NCI-H1048 (cell line): ENCODE results near the gene TAC4.
A peak's percentile ranks its signal among the peaks of the same experiment; 100 is the strongest.

Source experiments
- DNase-seq: peaks from one replicate; lab custom pipeline; 2025; lab: John Stamatoyannopoulos, UW

Gene TAC4

GRCh38 chr17:49798738-49799137 is 49.1 kb downstream of the TAC4 start:
- no peak for DNase-seq

DNA sequence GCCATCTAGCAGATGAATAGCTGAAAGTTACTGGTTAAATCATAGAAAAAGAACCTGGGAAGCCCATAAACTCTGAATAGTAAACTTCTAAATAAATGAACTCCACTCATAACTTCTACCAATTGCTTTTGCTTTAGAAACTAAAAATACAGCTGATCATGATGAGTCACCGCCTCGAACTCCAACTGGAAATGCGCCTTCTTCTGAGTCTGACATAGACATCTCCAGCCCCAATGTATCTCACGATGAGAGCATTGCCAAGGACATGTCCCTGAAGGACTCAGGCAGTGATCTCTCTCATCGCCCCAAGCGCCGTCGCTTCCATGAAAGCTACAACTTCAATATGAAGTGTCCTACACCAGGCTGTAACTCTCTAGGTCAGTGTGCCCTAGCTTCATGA is 49.7 kb downstream of the TAC4 start:
- DNase-seq, result no peak

DNA sequence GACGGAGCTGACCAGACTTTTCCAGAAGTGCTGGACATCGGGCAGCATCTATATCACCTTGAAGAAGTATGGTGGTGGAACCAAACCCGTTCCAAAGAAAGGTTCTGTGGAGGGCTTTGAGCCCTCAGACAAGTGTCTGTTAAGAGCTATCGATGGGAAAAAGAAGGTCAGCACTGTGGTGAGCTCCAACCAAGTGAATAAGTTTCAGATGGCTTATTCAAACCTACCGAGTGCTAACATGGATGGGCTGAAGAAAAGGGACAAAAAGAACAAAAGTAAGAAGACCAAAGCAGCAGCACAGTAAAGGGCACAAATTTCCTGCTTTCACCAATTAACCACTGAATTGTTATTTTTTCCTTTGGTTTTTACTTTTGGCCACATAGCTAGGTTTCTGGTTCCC is 52.5 kb downstream of the TAC4 start:
- no peak for DNase-seq

DNA sequence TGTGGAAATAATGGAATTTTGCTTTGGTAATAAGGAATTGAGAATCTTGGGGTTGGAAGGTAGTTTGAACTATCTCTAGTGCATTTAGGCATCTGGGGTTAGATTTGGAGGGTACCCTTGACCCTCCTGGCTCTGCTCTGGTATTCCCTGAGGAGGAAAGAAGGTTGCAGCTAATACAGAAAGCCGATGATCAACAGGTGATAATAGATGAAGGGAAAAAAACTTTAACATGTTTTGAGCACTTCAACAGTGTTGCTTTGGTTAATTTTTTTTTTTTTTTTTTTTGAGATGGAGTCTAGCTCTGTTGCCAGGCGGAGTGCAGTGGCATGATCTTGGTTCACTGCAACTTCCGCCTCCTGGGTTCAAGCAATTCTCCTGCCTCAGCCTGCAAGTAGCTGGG is 54.6 kb downstream of the TAC4 start:
- DNase-seq, result no peak

DNA sequence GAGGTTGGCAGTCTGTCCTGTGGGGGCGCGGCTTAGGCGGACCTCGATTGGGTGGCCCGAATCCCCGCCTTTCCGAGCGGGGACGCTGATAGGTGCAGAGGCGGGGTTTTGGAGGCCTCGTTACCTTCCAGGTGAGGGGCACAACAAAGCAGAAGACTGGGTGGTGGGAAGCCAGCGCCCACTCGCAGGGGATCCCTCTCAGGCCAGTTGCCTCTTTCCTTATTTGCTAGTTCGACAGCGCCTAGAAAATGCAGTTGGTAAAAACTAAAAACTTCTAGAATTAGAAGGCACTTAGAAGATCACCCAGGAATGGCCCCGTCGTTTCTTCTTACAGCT is 58.7 kb downstream of the TAC4 start:
- DNase-seq, result no peak

- peak; percentile 98 for DNase-seq
These were observed 59.2 kb downstream of the TAC4 start, which contains the start of gene KAT7 for GRCh38 chr17:49788478-49789242. Gene KAT7, plus strand, starts transcription at chr17:49788681. Its CDS starts 154 bp downstream, at chr17:49788835.
